Esophagus muscularis mucosa (tissue), 3 donors: ENCODE measurements around the gene ENDOU.
"Not testable (repeated sequence)": the region's sequence is repeated elsewhere in the genome, so short reads cannot be mapped to it uniquely, and the experiment has no call there.

ENCODE experiments used
- CTCF ChIP-seq, 3 experiments: fragments of 200-600 bp in 2 of 3; fragments of 450-650 bp in 1 of 3; sonication (generic) in 2 of 3; IDR thresholded peaks; one replicate each; pipeline ENCODE4 v1.5.1; 2017 to 2019; ENCODE audit warnings: antibody characterized with exemption in 3 of 3, mild to moderate bottlenecking in 2 of 3, moderate library complexity in 1 of 3
- POLR2A ChIP-seq: fragments of 450-650 bp; IDR thresholded peaks from one replicate; pipeline ENCODE4 v1.6.1; 2017; ENCODE audit warnings: antibody characterized with exemption, moderate library complexity, mild to moderate bottlenecking, low read depth
- POLR2AphosphoS5 ChIP-seq, 2 donors: sonication (generic); formaldehyde crosslinking; IDR thresholded peaks; one replicate each; pipeline ENCODE4 v1.6.1; 2017; ENCODE audit warnings: antibody characterized with exemption in 2 of 2

- not testable (repeated sequence) for TF ChIP-seq CTCF (IDR thresholded peaks at IDR 0.05); POLR2A; POLR2AphosphoS5 (IDR thresholded peaks at IDR 0.05)
These were observed 57.4 kb downstream of the ENDOU start for GRCh38 chr12:47667935-47668334.
